GM19452 (cell line): ENCODE data around the gene HERC4.
A peak's percentile ranks its signal among the peaks of the same experiment; 100 is the strongest.
"Not testable (repeated sequence)": the region's sequence is repeated elsewhere in the genome, so short reads cannot be mapped to it uniquely, and the experiment has no call there.

ENCODE experiments used
- ATAC-seq: cut with Tn5 transposase; IDR thresholded peaks from one replicate; pipeline ENCODE4 v1.9.1; 2021; ENCODE audit not compliant: unreplicated experiment

The HERC4 gene

GRCh38 chr10:68088740-68089139, 13.7 kb upstream of the HERC4 start:
- ATAC-seq, result peak; percentile 60

GRCh38 chr10:68087685-68088401, 12.8 kb upstream of the HERC4 start:
- no peak for ATAC-seq

GRCh38 chr10:68086910-68087684, 12.0 kb upstream of the HERC4 start:
- ATAC-seq, result no peak

- ATAC-seq, result no peak
Measured at GRCh38 chr10:68086011-68086410, 10.9 kb upstream of the HERC4 start.

- no peak for ATAC-seq
Measured at GRCh38 chr10:68084469-68084868, 9.4 kb upstream of the HERC4 start.

GRCh38 chr10:68083953-68084352, 8.9 kb upstream of the HERC4 start:
- no peak for ATAC-seq

- ATAC-seq, result no peak
Measured at GRCh38 chr10:68082872-68083271, 7.8 kb upstream of the HERC4 start.

- no peak for ATAC-seq
Measured at GRCh38 chr10:68081916-68082315, 6.8 kb upstream of the HERC4 start.

- ATAC-seq, result no peak
Measured at GRCh38 chr10:68080853-68081431, 5.9 kb upstream of the HERC4 start.

- ATAC-seq, result no peak
Measured at GRCh38 chr10:68079434-68079833, 4.4 kb upstream of the HERC4 start.

- no peak for ATAC-seq
Measured at GRCh38 chr10:68077026-68077425, 1.9 kb upstream of the HERC4 start.

- ATAC-seq, result not testable (repeated sequence)
Measured at GRCh38 chr10:68076081-68076480, 998 bp upstream of the HERC4 start.

GRCh38 chr10:68075550-68076004, 494 bp upstream of the HERC4 start:
- ATAC-seq, result no peak

GRCh38 chr10:68074031-68074774, 880 bp downstream of the HERC4 start:
- ATAC-seq, result peak; percentile 28

- no peak for ATAC-seq
Measured at GRCh38 chr10:68073631-68074030, 1.5 kb downstream of the HERC4 start.

GRCh38 chr10:68067508-68067907, 7.6 kb downstream of the HERC4 start:
- ATAC-seq, result no peak

GRCh38 chr10:68067029-68067428, 8.1 kb downstream of the HERC4 start:
- ATAC-seq, result no peak

GRCh38 chr10:68053553-68053952, 21.5 kb downstream of the HERC4 start:
- no peak for ATAC-seq

GRCh38 chr10:68052463-68052862, 22.6 kb downstream of the HERC4 start:
- ATAC-seq, result no peak

- no peak for ATAC-seq
Measured at GRCh38 chr10:68049289-68050078, 25.6 kb downstream of the HERC4 start.
